Left lung (tissue), 10 donors: Measurements from ENCODE around the gene GCDH. TPM values are rescaled to one million over a fixed set of nuclear protein-coding genes. Genes with fewer than 3 reads are reported as not detected.

Source experiments
- ATAC-seq: fragments of 200-7000 bp; cut with Tn5 transposase; one replicate; pipeline ENCODE4 v1.9.1; 2020; ENCODE audit warnings: moderate library complexity
- DNase-seq, 4 donors: peaks; one replicate each; pipeline ENCODE4 v3.0.0-alpha.2; 2013 to 2020
- H3K27ac ChIP-seq, 2 donors: fragments of 200-600 bp; sonication (generic) in 1 of 2; one replicate each; pipeline versions ENCODE4 v1.5.0 to v1.8.0; 2020 to 2021
- H3K27me3 ChIP-seq, 2 donors: fragments of 200-600 bp; sonication (generic) in 1 of 2; one replicate each; pipeline versions ENCODE4 v1.5.0 to v1.8.0; 2020 to 2021
- H3K36me3 ChIP-seq, 2 donors: fragments of 200-600 bp; sonication (generic) in 1 of 2; one replicate each; pipeline versions ENCODE4 v1.5.0 to v1.8.0; 2020 to 2021
- H3K4me1 ChIP-seq, 2 donors: fragments of 200-600 bp; one replicate each; pipeline ENCODE4 v1.8.0; 2021
- H3K4me3 ChIP-seq, 2 donors: fragments of 200-600 bp; sonication (generic) in 1 of 2; one replicate each; pipeline versions ENCODE4 v1.5.0 to v1.8.0; 2020 to 2021; ENCODE audit warnings: mild to moderate bottlenecking in 1 of 2
- H3K9me3 ChIP-seq, 2 donors: fragments of 200-600 bp; sonication (generic) in 1 of 2; one replicate each; pipeline versions ENCODE4 v1.5.0 to v1.8.0; 2020 to 2021
- intact Hi-C, 2 donors: fragments of 100-400 bp; cut with DNase I; formaldehyde crosslinking; loops; one replicate each; pipeline versions ENCODE4 v1.11.2 to v1.14.2; 2022
- polyA plus RNA-seq, 6 donors: library from polyadenylated mRNA; unstranded; fragments of 120-200 nt; gene quantifications; one replicate each; pipeline ENCODE4 v1.2.1, GENCODE V29; 2013; ENCODE audit not compliant: insufficient read length in 6 of 6
- total RNA-seq, 2 donors: library from RNA; stranded (reverse); fragmentation: NEBNext Ultra II Directional; extraction: Animal tissue kit (Norgen Biotek cat#: 25700); gene quantifications; one replicate each; pipeline ENCODE4 v1.2.1, GENCODE V29; 2021
- TF ChIP-seq, protein P1 (sequence below), 2 donors: fragments of 200-600 bp; sonication (generic) in 1 of 2; IDR thresholded peaks; one replicate each; pipeline versions ENCODE4 v1.5.0 to v1.8.0; 2021; ENCODE audit warnings: antibody characterized with exemption in 2 of 2
- donor health status: DM: no; HTN: yes; CAD: no.
- donor health status: DM: no; HTN: no; CAD: no.

Gene GCDH
- total and polyA plus RNA-seq, 8 donors, result 23.6 to 29.2 (median 26.9) TPM

DNA sequence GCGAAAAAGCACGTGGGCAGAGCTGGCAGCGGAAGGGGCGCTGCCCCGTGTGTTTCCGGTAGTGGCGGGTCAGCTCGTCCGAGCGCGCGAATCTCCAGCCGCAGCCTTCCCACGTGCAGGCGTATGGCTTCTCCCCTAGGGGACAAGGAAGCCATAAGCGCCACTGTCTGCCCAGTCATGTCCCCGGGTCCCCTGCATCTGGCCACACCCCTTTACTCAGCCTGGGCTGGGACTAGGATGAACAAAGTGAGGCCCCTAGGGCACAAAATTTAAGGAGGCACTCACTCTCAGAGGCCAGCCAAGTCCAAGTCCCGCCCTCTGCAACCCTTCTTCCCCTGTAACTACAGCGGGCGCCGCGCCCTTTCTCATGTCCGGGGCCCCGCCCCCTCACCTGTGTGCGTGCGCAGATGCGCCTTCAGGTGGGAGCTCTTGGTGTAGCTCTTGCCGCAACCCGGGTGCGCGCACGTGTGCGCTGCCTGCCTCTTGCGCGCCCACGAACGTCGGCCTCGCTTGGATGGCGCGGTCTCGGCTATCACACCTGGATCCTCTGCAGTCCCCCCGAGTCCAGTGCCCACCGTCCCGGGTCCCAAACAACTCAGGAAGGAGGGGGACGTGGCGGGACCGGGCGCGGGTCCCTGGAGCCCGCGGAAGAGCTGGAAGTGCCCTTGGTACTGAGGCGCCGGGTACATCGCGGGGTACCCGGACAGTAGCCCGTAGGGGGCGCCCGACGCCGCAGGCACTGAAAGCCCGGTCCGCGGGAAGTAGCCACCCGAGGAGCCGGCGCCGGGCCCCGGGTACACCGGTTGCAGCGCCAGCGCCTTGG, 5.8 kb upstream of the GCDH start:
- peaks cover 3 to 7% of the 10 kb centered on the region in 2 donors for H3K9me3 ChIP-seq
- intact Hi-C loops, result loop anchor here in 1 of 2 donors (10.0 kb wide), 1 partner anchor 80 kb away; the partner anchor contains the start of gene DAND5
- ATAC-seq (peak; percentile 72), DNase-seq (peak; percentile 23 to 97 (median 80))
- no peaks in the 10 kb centered on the region for H3K36me3 ChIP-seq
- H3K27ac ChIP-seq, result peak overlapping the region in 1 of 2 donors; percentile 29
- H3K4me1 ChIP-seq, result peaks cover 0 to 51% of the 10 kb centered on the region in 2 donors
- TF ChIP-seq, protein P1, sequence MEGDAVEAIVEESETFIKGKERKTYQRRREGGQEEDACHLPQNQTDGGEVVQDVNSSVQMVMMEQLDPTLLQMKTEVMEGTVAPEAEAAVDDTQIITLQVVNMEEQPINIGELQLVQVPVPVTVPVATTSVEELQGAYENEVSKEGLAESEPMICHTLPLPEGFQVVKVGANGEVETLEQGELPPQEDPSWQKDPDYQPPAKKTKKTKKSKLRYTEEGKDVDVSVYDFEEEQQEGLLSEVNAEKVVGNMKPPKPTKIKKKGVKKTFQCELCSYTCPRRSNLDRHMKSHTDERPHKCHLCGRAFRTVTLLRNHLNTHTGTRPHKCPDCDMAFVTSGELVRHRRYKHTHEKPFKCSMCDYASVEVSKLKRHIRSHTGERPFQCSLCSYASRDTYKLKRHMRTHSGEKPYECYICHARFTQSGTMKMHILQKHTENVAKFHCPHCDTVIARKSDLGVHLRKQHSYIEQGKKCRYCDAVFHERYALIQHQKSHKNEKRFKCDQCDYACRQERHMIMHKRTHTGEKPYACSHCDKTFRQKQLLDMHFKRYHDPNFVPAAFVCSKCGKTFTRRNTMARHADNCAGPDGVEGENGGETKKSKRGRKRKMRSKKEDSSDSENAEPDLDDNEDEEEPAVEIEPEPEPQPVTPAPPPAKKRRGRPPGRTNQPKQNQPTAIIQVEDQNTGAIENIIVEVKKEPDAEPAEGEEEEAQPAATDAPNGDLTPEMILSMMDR (IDR thresholded peaks at IDR 0.05), result peak; percentile 62 to 71
- H3K27me3 ChIP-seq, result peaks cover 0 to 32% of the 10 kb centered on the region in 2 donors
- peak overlapping the region; percentile 33 to 48 for H3K4me3 ChIP-seq

DNA sequence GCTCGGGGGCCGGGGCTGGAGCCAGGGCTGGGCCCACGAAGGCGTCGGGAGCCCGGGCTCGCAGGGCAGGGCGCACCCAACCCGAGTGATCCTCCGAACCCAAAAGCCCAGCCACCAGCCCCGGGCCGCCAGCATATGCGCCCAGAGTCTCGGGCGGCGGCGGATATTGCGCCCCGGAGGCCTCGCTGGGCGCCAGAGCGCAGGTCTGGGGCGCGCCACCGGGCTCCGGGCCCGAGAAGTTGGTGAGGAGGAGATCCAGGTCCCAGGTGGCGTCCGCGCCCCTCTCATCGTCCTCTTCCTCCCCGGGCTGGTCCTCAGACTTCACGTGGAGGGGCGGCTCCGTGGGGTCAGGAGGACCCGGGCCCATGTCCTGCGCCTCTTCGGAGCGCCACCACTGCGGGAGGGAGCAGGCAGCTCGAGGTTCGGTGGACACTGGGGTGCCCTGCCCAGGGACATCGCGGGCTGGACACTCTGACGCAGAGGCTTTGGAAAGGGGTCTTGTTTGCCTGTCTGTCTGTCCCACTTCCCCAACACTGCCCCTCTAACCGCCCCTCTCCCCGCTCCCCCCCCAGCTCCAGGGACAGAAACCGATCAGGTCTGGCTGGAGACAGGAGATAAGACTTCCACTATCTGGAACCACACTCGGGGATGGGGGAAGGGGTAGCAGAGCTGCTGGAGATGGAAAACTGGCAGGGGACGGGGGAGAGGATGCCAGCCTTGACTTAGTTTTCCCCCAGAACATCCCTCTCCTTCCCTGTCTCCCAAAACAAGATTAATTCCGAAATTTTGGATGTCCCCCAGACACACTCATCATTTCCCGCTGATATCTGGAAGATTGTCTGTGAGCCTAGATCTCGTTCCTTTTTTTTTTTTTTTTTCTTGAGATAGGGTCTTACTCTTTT, 5.0 kb upstream of the GCDH start:
- intact Hi-C loops, result loop anchor here in 1 of 2 donors (10.0 kb wide), 1 partner anchor 79 kb away; the partner anchor contains the start of gene DAND5

DNA sequence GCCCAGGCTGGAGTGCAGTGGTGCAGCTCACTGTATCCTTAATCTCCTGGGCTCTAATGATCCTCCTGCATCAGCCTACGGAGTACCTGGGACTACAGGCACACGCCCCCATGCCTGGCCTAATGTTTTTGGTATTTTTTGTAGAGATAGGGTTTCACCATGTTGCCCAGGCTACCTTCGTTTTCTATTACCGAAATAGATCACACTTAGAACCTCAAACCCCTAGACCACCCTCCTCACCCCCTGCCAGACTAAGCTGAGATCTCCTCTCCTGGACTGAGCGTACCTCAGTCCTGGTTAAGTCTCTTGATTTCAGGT, 4.3 kb upstream of the GCDH start:
- ATAC-seq (no peak), DNase-seq (no peak)
- intact Hi-C loops, result loop anchor here in 1 of 2 donors (10.0 kb wide), 1 partner anchor 78 kb away; the partner anchor contains the start of gene DAND5
- Histone ChIP-seq H3K4me3 (no peak overlapping the region), H3K36me3 (no peaks in the 10 kb centered on the region), H3K9me3 (peaks cover 3 to 7% of the 10 kb centered on the region in 2 donors), H3K27ac (no peak overlapping the region), H3K4me1 (peaks cover 2 to 46% of the 10 kb centered on the region in 2 donors), H3K27me3 (peaks cover 0 to 32% of the 10 kb centered on the region in 2 donors)
- TF ChIP-seq, protein P1 (IDR thresholded peaks at IDR 0.05), result no peak

More for the DNA sequence above, 5.0 kb upstream of the GCDH start:
- Histone ChIP-seq H3K27ac (peak overlapping the region in 1 of 2 donors; percentile 29), H3K9me3 (peaks cover 3 to 7% of the 10 kb centered on the region in 2 donors), H3K36me3 (no peaks in the 10 kb centered on the region), H3K4me1 (peaks cover 0 to 43% of the 10 kb centered on the region in 2 donors), H3K4me3 (peak overlapping the region; percentile 33 to 48), H3K27me3 (peaks cover 0 to 32% of the 10 kb centered on the region in 2 donors)
- TF ChIP-seq, protein P1 (IDR thresholded peaks at IDR 0.05), result peak in 1 of 2 donors; percentile 9
- peak; percentile 0 for ATAC-seq
- DNase-seq, result no peak

DNA sequence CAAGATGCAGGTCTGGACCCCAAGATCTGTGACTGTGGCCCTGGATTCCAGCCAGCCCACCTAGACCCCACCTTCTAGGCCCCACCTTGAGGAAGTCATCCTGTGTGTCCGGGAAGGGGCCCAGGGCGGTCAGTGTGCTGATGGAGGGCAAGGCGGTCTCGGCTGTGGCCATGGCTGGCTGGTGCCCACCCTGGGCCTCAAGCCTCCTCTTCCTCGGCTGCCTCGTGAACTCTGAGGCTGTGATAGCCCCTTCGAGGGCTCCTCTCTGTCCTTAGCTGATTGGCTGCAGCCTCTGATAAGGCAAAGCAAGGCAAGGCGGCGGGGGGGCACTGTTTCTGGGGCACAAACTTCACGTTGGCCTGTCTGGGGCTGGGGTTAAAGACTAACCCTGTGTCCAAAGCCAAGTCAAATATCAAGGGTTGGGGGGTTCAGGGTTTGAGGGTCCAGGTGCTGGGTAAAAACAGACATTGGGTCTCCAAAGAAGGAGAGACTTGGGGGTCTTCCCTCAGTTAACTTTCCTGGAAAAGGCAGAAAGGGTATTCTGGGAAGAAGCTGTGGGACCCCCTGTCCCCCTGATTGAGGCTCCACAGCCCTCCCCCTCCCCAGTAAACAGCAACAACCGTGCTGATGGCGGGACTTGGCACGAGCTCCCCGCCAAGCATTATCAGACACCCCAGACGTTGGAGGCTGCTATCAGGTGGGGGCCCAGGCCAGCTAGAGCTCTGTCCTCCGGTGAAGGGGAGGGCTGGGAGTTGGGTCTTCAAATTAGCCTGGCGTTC, 3.8 kb upstream of the GCDH start, which contains the start of gene KLF1:
TSS of gene KLF1 (minus strand) at position 233 of the 779 bp plus-strand sequence. CDS start at position 172, 61 bp downstream.
- no peak within 1 kb of the TSS for H3K27ac ChIP-seq
- intact Hi-C loops, result loop anchor here in 1 of 2 donors (10.0 kb wide), 1 partner anchor 78 kb away; the partner anchor contains the start of gene DAND5
- no peaks in the 10 kb centered on the region for H3K36me3 ChIP-seq
- peaks cover 0 to 32% of the 10 kb centered on the region in 2 donors for H3K27me3 ChIP-seq
- peak within 1 kb of the TSS in 1 of 2 donors; percentile 48 for H3K4me3 ChIP-seq
- no peak for DNase-seq
- TF ChIP-seq, protein P1 (IDR thresholded peaks at IDR 0.05), result no peak
- peaks cover 7 to 46% of the 10 kb centered on the region in 2 donors for H3K4me1 ChIP-seq
- H3K9me3 ChIP-seq, result peaks cover 3 to 7% of the 10 kb centered on the region in 2 donors
- ATAC-seq, result no peak
